AG09309 (cell line): Measurements from ENCODE around the gene CLPTM1L.
"Not testable (repeated sequence)": the region's sequence is repeated elsewhere in the genome, so short reads cannot be mapped to it uniquely, and the experiment has no call there.

ENCODE experiments used
- DNase-seq: peaks from one replicate; pipeline ENCODE4 v3.0.0-alpha.2; 2010; ENCODE audit warnings: low read depth
- H3K4me3 ChIP-seq: 2 replicates; pipeline ENCODE4 v1.5.1; 2011; ENCODE audit warnings: mild to moderate bottlenecking, low read depth, low read length, moderate library complexity; ENCODE audit not compliant: control insufficient read depth
- TF ChIP-seq, protein P1 (sequence below): IDR thresholded peaks from 2 replicates; pipeline ENCODE4 v1.5.1; 2011; ENCODE audit warnings: mild to moderate bottlenecking, low read depth, low read length, inconsistent platforms; ENCODE audit not compliant: insufficient read depth, control insufficient read depth; ENCODE audit errors: missing control alignments

CLPTM1L gene

DNA sequence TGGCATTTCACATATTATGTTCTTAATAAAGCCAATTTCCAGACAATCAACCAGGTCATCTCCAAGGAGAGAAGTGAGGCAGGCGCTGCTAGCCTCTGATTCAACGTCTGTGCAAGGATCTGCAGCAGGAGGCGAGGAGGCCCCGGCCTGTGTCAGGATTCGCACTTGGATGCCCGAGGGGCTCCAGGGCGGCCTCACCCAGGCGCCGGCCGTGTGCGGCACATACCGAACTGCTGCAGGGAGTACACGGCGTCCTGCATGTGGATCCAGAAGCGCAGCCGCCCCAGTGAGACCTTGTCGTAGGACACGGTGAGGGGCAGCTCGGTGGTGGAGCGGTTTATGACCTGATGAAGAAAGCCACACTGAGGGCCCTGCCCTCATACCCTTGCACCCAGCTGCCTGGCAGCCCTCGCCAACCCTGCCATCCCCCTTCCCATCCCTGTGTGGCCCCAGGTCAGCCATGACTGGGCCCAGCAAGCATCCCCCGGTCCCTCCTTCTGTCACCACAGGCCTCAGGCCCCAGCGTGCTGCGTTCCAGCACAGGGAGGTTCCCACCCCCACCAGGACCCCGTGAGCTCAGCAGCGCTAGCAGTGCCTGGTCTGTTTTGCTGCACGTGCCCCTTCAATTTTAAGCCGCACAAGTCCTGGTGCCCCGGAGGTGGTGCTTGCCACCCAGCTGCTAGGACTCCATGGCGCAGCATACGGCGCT lies 9.9 kb downstream of the CLPTM1L start:
- no peak for DNase-seq
- H3K4me3 ChIP-seq, result no peak overlapping the region
- TF ChIP-seq, protein P1, sequence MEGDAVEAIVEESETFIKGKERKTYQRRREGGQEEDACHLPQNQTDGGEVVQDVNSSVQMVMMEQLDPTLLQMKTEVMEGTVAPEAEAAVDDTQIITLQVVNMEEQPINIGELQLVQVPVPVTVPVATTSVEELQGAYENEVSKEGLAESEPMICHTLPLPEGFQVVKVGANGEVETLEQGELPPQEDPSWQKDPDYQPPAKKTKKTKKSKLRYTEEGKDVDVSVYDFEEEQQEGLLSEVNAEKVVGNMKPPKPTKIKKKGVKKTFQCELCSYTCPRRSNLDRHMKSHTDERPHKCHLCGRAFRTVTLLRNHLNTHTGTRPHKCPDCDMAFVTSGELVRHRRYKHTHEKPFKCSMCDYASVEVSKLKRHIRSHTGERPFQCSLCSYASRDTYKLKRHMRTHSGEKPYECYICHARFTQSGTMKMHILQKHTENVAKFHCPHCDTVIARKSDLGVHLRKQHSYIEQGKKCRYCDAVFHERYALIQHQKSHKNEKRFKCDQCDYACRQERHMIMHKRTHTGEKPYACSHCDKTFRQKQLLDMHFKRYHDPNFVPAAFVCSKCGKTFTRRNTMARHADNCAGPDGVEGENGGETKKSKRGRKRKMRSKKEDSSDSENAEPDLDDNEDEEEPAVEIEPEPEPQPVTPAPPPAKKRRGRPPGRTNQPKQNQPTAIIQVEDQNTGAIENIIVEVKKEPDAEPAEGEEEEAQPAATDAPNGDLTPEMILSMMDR, result no peak

DNA sequence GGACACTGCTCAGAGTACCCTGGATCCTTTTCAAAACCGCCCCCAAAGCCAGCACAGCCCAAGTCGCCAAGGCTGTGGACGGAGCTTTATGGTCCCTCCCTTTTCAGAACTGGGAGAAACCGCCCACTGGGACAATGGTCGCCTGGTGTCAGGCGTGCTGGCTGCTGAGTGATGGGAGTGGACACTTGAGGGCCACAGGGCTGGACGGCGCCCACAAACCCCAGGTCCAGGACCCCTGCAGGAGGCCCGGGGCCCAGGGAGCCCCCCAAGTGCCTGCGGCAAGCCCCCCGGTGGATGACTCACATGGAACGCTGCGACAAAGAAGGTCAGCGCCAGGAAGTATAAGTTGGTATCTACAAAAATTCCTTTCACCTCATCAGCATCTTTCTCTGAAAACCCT lies 10.9 kb downstream of the CLPTM1L start:
- TF ChIP-seq, protein P1, result no peak
- no peak overlapping the region for H3K4me3 ChIP-seq
- DNase-seq, result no peak

DNA sequence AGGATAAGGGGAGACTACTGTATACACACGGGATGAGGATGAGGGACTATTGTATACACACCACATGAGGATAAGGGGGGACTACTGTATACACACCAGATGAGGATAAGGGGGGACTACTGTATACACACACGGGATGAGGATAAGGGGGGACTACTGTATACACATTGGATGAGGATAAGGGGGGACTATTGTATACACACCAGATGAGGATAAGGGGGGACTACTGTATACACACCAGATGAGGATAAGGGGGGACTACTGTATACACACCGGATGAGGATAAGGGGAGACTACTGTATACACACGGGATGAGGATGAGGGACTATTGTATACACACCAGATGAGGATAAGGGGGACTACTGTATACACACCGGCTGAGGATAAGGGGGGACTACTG lies 11.6 kb downstream of the CLPTM1L start:
- DNase-seq, H3K4me3 ChIP-seq: not testable (repeated sequence)

DNA sequence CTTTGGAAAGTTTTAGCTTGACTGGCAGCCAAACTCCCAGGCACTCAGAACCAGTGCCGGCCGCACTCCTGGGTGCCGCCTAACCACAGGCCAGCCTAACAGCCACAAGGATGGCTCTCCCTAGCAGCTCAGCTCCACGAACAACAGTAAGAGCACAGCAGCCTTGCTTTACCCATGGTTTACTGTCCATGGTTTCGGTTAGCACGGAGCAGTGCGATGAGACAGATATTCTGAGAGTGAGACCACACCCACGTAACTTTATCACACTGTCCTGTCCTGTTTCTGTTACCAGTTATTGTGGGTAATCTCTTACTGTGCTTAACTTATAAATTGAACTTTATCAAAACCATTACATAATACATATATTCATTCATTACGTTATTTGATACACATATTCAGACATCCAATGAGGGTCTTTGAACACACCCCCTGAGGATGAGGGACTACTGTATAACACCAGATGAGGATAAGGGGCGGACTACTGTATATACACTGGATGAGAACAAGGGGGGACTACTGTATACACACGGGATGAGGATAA lies 12.4 kb downstream of the CLPTM1L start:
- no peak overlapping the region for H3K4me3 ChIP-seq
- no peak for DNase-seq
- TF ChIP-seq, protein P1, result no peak

DNA sequence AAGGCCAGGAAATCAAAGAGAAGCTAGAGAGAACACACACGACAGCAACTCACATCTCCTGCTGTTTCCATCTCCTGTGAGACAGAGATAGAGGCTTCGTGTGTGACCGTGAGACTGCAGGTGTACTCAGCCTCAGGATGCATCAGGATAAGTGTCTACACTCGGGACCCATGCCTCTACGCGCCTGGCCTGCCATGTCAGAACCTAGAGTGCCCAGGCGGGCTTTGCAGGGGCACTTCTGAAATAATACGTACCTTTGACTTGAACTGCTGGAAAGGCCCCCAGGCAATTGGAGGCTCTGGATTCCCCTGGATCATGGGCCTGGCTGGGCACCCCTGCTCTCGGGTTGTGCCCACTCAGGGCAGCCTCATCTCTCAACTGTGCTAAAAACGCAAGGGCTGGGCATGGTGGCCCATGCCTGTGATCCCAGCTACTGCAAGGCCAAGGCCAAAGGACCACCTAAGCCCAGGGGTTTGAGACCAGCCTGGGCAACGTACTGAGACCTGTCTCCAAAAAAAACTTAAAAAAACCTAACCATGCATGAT lies 13.0 kb downstream of the CLPTM1L start:
- no peak overlapping the region for H3K4me3 ChIP-seq
- no peak for DNase-seq
- TF ChIP-seq, protein P1, result no peak

DNA sequence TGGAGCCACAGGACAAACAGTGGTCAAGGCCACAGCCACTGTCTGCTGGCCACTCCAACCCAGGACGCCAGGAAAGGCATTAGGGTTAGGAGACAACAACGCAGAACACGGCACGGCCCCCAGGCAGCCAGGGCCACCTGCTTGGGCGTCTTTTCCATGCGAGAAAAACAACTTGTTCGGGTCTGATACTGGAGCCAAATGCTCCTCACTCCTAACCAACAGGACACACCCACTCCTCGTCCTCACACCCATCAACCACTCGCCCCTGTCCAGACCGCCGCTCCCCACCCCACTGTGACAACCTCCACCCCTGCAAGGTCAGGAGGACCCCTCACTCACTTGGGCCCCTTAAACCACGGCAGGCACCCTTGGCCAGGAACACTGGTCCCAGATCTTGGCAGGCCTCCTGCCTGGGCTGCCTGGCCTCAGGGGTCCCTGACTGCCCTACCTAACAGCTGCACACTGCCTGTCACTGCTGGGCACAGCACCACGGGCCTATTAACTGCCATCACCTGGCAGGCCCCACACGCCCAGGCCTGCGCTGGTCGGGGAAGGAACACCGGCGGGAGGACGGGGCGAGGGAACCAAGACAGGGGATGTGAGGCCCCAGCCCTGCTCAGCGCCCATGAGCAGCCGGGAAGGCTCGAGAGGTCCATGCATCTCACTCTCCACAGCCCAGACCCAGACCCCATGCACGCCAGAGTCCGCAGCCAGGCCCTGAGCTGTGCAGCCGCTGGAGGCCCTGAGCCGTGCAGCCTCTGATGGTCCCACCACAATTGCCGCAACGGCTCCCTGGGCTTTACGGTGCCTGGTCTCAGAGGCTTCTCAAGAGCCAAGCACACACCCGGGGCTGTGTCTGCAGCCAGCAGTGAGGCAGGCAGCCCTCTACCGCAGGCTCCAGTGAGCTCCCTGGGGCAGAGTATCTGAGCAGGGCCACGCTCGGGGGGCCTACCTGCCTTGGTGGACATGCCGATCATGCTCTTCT lies 13.8 kb downstream of the CLPTM1L start:
- no peak overlapping the region for H3K4me3 ChIP-seq
- DNase-seq, result no peak
- TF ChIP-seq, protein P1, result no peak
